ENCODE measurements around the gene TUBAL3.
"Not testable (repeated sequence)": the region's sequence is repeated elsewhere in the genome, so short reads cannot be mapped to it uniquely, and the experiment has no call there.

Gene TUBAL3

DNA sequence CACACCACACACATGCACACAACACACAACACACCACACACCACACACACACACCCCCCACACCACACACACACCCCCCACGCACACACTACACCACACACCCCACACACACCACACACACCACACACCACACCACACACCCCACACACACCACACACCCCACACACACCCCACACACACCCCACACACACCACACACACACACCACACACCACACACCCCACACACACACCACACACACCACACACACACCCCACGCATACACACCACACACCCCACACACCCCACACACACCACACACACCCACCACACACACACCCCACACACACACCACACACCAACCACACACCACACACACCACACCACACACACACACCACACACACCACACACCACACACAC lies 23.4 kb downstream of the TUBAL3 start:
- Mint-ChIP-seq H3K9me3 (no peaks in the 10 kb centered on the region), H3K36me3 (no peaks in the 10 kb centered on the region), H3K27ac (no peak overlapping the region), H3K4me1 (peaks cover 2% of the 10 kb centered on the region), H3K27me3 (peaks cover 6% of the 10 kb centered on the region), H3K4me3 (no peak overlapping the region)
- DNase-seq (ENCODE audit: low spot score in 2 of 2) (no peak), ATAC-seq (ENCODE audit: low read depth) (no peak)

DNA sequence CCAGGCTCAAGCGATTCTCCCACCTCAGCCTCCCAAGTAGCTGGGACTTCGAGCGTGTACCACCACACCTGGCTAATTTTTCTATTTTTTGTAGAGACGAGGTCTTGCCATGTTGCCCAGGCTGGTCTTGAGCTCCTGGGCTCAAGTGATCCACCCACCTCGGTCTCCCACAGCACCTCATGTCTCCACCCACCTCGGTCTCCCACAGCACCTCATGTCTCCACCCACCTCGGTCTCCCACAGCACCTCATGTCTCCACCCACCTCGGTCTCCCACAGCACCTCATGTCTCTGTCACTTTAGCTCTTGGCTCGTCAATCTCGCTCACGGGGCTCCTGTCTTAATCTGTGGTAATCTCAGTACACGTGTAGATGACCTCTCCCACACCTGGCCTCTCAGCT lies 24.2 kb downstream of the TUBAL3 start:
- not testable (repeated sequence) for DNase-seq (ENCODE audit: low spot score in 2 of 2); H3K9me3 Mint-ChIP-seq; H3K4me3 Mint-ChIP-seq; ATAC-seq (ENCODE audit: low read depth); H3K36me3 Mint-ChIP-seq; H3K27me3 Mint-ChIP-seq; H3K27ac Mint-ChIP-seq; H3K4me1 Mint-ChIP-seq

DNA sequence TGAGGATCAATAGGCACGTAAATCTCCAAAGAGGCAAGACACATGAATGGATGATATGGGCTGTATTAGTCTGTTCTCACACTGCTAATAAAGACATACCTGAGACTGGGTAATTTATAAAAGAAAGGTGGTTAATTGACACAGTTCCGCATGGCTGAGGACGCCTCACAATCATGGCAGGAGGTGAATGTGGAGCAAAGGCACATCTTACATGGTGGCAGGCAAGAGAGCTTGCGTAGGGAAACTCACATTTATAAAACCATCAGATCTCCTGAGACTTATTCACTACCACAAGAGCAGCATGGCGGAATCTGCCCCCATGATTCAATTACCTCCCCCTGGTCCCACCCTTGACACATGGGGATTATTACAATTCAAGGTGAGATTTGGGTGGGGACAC lies 25.4 kb downstream of the TUBAL3 start:
- DNase-seq (ENCODE audit: low spot score in 2 of 2); H3K4me1 Mint-ChIP-seq; H3K36me3 Mint-ChIP-seq; H3K4me3 Mint-ChIP-seq; H3K27me3 Mint-ChIP-seq; ATAC-seq (ENCODE audit: low read depth); H3K9me3 Mint-ChIP-seq; H3K27ac Mint-ChIP-seq: not testable (repeated sequence)

DNA sequence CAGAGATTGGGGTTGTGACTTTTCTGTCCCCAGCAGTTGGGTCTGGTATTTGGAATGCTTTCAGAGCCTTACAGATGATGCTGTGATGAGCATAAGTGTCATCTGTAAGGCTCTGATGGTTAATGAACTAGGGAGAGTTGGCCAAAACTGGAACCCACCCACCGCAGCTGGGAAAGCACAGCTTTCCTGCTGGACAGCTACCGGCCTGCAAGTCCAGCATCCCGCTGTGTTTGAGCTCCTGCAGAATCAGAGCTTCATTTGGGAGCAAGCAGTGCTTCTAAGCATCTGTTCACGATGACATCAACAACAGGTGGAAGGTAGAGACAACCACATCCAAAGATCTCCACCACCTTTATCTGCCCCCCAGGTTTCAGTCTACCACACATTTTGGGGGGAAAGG lies 28.2 kb downstream of the TUBAL3 start:
- Mint-ChIP-seq H3K4me3 (no peak overlapping the region), H3K4me1 (no peaks in the 10 kb centered on the region), H3K36me3 (no peaks in the 10 kb centered on the region), H3K27me3 (peaks cover 10% of the 10 kb centered on the region), H3K9me3 (no peaks in the 10 kb centered on the region), H3K27ac (no peak overlapping the region)
- DNase-seq (ENCODE audit: low spot score in 2 of 2) (no peak), ATAC-seq (ENCODE audit: low read depth) (no peak)

DNA sequence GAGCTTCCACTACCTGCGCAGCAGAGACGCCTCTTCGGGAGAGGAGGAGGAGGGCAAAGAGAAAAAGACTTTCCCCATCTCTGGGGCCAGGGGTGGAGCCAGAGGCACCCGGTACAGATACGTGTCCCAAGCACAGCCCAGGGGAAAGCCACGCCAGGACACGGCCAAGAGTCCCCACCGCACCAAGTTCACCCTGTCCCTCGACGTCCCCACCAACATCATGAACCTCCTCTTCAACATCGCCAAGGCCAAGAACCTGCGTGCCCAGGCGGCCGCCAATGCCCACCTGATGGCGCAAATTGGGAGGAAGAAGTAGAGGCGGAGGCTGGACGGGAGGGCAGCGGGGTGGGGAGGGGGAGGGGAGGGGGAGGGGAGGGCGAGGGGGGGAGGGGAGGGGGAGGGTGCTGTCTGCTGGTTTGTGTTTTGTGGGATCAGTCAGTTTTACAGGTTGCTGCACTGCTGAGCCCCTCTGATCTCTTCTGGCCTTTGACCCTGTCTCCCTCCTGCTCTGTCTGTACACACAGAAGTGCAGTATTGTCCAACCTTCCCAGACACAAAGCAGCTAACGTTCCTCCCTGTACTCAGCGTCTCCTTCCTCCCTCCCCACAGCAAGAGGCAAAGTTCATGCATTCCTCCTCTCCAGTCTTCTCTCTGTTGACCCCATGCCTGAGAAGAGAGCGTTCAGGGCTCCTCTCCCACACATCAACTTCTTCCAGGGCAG lies 30.6 kb downstream of the TUBAL3 start:
- ATAC-seq (ENCODE audit: low read depth) (no peak), DNase-seq (ENCODE audit: low spot score in 2 of 2) (no peak)
- Mint-ChIP-seq H3K27me3 (peaks cover 10% of the 10 kb centered on the region), H3K4me1 (peaks cover 4% of the 10 kb centered on the region), H3K4me3 (no peak overlapping the region), H3K27ac (no peak overlapping the region), H3K36me3 (no peaks in the 10 kb centered on the region), H3K9me3 (peaks cover 7% of the 10 kb centered on the region)

DNA sequence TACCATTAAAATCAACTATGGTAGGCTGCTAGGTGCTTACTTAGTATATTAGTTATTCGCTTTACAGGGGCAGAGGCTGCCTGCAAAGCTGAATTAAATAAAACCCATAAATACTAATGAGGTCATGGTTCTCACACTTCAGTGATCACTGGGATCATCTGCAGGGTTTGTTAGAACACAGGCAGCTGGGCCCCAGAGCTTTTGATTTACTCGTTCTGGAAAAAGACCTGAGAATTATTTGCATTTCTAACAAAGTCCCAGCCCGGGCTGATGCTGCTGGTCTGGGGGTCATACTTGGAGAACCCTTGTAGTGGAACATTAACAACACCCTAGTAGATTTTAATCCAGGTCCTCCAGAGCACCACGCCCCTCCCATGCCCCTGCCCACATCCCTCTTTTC lies 31.3 kb downstream of the TUBAL3 start:
- Mint-ChIP-seq H3K27ac (no peak overlapping the region), H3K27me3 (peaks cover 10% of the 10 kb centered on the region), H3K4me3 (no peak overlapping the region), H3K9me3 (peaks cover 7% of the 10 kb centered on the region), H3K36me3 (no peaks in the 10 kb centered on the region), H3K4me1 (peaks cover 4% of the 10 kb centered on the region)
- DNase-seq (ENCODE audit: low spot score in 2 of 2) (no peak), ATAC-seq (ENCODE audit: low read depth) (no peak)

DNA sequence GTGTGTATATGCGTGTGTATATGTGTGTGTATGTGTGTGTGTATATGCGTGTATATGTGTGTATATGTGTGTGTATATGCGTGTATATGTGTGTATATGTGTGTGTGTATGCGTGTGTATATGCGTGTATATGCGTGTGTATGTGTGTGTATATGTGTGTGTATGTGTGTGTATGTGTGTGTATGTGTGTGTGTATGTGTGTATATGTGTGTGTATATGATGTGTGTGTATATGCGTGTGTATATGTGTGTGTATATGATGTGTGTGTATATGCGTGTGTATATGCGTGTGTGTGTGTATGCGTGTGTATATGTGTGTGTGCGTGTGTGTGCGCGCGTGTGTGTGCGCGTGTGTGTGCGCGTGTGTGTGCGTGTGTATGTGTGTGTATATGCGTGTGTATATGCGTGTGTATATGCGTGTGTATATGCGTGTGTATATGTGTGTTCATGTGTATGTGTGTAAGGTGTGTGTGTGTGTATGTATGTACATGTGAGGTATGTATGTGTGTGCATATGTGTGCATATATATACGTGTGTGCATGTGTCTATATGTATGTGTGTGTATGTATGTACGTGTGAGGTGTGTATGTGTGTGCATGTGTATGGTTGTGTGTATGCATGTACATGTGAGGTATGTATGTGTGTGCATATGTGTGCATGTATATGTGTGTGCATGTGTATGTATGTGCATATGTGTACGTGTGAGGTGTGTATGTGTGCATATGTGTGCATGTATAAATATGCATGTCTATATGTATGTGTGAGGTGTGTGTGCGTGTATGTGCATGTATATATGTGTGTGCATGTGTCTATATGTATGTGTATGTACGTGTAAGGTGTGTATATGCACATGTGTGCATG lies 33.9 kb downstream of the TUBAL3 start:
- no peak for DNase-seq (ENCODE audit: low spot score in 2 of 2)
- Mint-ChIP-seq H3K4me3 (no peak overlapping the region), H3K27me3 (peaks cover 12% of the 10 kb centered on the region), H3K4me1 (peaks cover 4% of the 10 kb centered on the region), H3K27ac (no peak overlapping the region), H3K36me3 (no peaks in the 10 kb centered on the region), H3K9me3 (peaks cover 7% of the 10 kb centered on the region)
- no peak for ATAC-seq (ENCODE audit: low read depth)

DNA sequence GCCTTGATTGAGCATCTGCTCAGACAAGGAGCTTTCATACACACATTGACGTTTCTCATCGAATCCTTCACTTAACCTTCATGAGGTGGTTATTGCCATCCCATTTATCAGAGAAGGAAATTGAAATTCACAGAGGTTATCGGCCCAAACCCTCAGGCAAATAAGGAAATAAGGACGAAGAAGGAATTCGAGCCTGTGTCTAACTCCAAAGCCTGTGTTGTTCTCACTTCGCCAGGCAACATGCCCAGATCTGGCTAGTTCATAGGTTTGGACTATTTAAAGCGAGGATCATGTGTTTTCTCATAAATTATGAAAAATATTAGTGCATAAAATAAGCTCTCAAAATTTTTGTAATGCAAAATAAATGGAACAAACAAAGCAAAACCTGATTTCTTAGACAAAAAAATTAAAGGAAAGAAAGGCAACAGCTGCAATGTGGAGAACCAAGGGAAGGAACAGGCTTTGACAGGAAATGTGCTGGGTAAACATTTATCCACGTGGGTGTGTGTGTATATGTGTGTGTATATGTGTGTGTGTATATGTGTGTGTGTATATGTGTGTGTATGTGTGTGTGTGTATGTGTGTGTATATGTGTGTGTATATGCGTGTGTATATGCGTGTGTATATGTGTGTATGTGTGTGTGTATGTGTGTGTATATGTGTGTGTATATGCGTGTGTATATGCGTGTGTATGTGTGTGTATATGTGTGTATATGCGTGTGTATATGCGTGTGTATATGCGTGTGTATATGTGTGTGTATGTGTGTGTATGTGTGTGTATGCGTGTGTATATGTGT lies 35.1 kb downstream of the TUBAL3 start:
- no peak for ATAC-seq (ENCODE audit: low read depth)
- peak overlapping the region; percentile 54 for H3K27ac Mint-ChIP-seq

DNA sequence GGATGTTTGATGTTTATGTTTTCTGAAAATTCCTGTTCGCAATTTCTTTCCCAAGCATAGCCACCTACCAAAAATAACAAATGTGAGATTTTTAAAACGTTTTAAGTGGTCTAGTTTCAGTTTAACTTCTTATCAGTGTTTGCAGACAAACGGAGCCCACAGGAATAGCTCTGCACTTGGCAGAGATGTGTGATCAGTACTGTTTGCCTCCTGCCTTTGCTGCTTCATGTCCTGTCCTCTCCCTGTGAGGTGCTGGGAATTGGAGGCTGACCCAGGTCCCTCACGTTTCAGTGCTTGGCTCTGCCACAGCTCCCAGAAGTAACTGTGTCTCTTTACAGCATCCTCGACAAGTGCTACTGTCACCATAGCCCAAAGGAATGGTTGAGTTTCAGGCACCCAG lies 38.7 kb downstream of the TUBAL3 start:
- no peak for ATAC-seq (ENCODE audit: low read depth)
- Mint-ChIP-seq H3K27me3 (peaks cover 15% of the 10 kb centered on the region), H3K9me3 (peaks cover 6% of the 10 kb centered on the region), H3K36me3 (no peaks in the 10 kb centered on the region), H3K4me1 (peaks cover 3% of the 10 kb centered on the region), H3K27ac (no peak overlapping the region), H3K4me3 (no peak overlapping the region)
- DNase-seq (ENCODE audit: low spot score in 2 of 2) = no peak

More for the DNA sequence above, 35.1 kb downstream of the TUBAL3 start:
- H3K4me1 Mint-ChIP-seq = peaks cover 4% of the 10 kb centered on the region
- H3K36me3 Mint-ChIP-seq = no peaks in the 10 kb centered on the region
- H3K9me3 Mint-ChIP-seq = peaks cover 7% of the 10 kb centered on the region
- peaks cover 6% of the 10 kb centered on the region for H3K27me3 Mint-ChIP-seq
- no peak for DNase-seq (ENCODE audit: low spot score in 2 of 2)
- H3K4me3 Mint-ChIP-seq = no peak overlapping the region

DNA sequence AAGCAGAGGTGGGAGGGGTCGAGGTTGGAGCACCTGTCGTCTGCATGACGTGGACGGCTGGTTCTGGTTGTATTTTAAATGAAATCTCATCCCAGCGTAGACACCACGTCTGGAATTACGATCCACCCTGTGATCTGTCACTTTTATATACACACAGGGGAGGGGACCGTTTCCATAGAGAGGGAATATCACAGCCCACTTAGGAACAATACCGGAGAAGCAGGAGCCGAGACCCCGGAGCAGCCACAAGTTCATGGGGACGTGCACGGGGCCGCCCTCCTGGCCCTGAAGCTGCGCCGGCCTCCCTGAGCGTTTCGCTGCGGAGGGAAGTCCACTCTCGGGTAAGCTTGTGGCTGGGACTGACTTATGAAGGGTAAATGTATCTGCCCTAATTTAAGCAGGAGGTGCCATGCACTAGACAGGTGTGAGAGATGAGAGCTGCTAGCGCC lies 39.7 kb downstream of the TUBAL3 start, which contains the start of gene UCN3:
Gene UCN3 (plus strand): TSS at position 77 of the 449 bp plus-strand sequence. CDS start 8,755 bp downstream, outside the sequence.
- no peak within 1 kb of the TSS for H3K27ac Mint-ChIP-seq
- peaks cover 1% of the 10 kb centered on the region for H3K9me3 Mint-ChIP-seq
- ATAC-seq (ENCODE audit: low read depth) (no peak), DNase-seq (ENCODE audit: low spot score in 2 of 2) (no peak)
- H3K27me3 Mint-ChIP-seq = peaks cover 15% of the 10 kb centered on the region
- H3K36me3 Mint-ChIP-seq = no peaks in the 10 kb centered on the region
- H3K4me3 Mint-ChIP-seq = no peak within 1 kb of the TSS
- no peaks in the 10 kb centered on the region for H3K4me1 Mint-ChIP-seq

DNA sequence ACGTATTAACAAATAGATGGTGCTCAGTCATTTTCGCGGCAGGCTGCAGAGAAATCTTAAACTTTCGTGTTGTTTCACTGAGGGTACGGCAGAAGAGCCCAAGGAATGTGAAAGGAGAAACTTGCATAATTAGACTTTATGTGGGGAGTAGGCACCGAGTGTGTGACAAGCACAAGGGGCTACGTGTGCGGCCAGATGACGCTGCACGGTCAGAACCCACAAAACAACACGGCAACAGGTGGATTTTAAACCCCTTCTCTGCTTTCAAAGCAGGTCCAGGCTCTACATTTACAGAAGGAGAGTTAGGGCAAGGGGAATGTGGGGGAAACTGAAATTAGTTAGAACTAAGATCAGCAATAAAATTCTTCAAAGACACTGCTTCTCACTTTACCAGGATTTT lies 40.3 kb downstream of the TUBAL3 start:
- H3K27ac Mint-ChIP-seq = no peak overlapping the region
- ATAC-seq (ENCODE audit: low read depth) (no peak), DNase-seq (ENCODE audit: low spot score in 2 of 2) (no peak)
- no peaks in the 10 kb centered on the region for H3K36me3 Mint-ChIP-seq
- H3K27me3 Mint-ChIP-seq = peaks cover 15% of the 10 kb centered on the region
- no peak overlapping the region for H3K4me3 Mint-ChIP-seq
- no peaks in the 10 kb centered on the region for H3K4me1 Mint-ChIP-seq
- H3K9me3 Mint-ChIP-seq = no peaks in the 10 kb centered on the region

DNA sequence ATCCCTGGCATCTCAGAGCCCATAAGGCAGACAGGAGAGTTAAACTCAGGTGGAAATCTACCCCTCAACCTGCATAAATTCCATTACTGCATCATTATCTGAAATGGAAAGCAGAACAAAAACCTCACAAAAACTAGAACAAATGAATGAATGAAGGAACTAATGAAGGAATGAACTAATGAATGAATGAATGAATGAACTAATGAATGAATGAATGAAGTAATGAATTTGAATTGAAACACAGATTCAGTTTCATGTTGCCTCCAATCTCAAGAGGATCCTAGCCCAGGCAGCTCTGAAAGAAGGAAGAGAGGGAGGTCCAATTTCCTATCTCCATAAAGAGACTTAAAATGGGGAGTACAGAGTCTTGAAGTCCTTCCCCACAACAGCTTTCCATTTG lies 41.8 kb downstream of the TUBAL3 start:
- Mint-ChIP-seq H3K4me1 (no peaks in the 10 kb centered on the region), H3K27ac (no peak overlapping the region), H3K36me3 (no peaks in the 10 kb centered on the region), H3K27me3 (peaks cover 15% of the 10 kb centered on the region), H3K9me3 (no peaks in the 10 kb centered on the region), H3K4me3 (no peak overlapping the region)
- ATAC-seq (ENCODE audit: low read depth) (no peak), DNase-seq (ENCODE audit: low spot score in 2 of 2) (no peak)

DNA sequence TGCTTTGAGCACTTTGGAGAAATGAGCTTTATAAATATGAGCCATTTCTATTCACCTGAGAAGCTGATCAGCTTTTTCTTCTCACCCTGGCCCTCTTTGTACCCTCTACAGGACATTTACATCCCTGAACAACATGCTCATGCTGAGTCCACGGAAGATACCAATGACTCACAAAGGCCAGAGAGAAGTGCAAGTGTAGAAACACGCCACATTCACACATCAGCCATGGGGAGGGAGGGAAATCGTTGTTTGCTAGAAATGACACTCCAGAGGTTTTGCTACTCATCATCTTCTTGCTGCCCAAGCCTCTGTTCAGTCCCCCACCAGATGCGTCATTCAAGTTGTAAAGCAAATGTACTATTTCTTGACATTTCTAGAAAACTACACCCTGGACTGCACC lies 42.7 kb downstream of the TUBAL3 start:
- ATAC-seq (ENCODE audit: low read depth) (no peak), DNase-seq (ENCODE audit: low spot score in 2 of 2) (no peak)
- no peak overlapping the region for H3K4me3 Mint-ChIP-seq
- H3K27ac Mint-ChIP-seq = no peak overlapping the region
- H3K4me1 Mint-ChIP-seq = no peaks in the 10 kb centered on the region
- no peaks in the 10 kb centered on the region for H3K36me3 Mint-ChIP-seq
- H3K9me3 Mint-ChIP-seq = peaks cover 1% of the 10 kb centered on the region
- H3K27me3 Mint-ChIP-seq = peaks cover 17% of the 10 kb centered on the region

All from memory B cell (primary cell).